KG1 (cell line): Measurements from ENCODE around the gene TMUB1.

ENCODE experiments used
- DNase-seq: peaks from one replicate; lab custom pipeline; 2025; lab: John Stamatoyannopoulos, UW

TMUB1 gene

GRCh38 chr7:151066273-151066974 is 16.9 kb downstream of the TMUB1 start:
- DNase-seq = no peak

GRCh38 chr7:151065516-151065915 is 17.8 kb downstream of the TMUB1 start:
- DNase-seq = no peak

- DNase-seq = no peak
Measured at GRCh38 chr7:151064993-151065392, 18.3 kb downstream of the TMUB1 start.

- no peak for DNase-seq
Measured at GRCh38 chr7:151064454-151064853, 18.8 kb downstream of the TMUB1 start.

- DNase-seq = no peak
Measured at GRCh38 chr7:151063212-151063561, 20.1 kb downstream of the TMUB1 start.

GRCh38 chr7:151062399-151063211 is 20.7 kb downstream of the TMUB1 start:
- no peak for DNase-seq

- DNase-seq = no peak
Measured at GRCh38 chr7:151062111-151062398, 21.2 kb downstream of the TMUB1 start.

GRCh38 chr7:151061213-151062110 is 21.8 kb downstream of the TMUB1 start:
- DNase-seq = no peak

- DNase-seq = no peak
Measured at GRCh38 chr7:151060416-151061212, 22.7 kb downstream of the TMUB1 start.

- no peak for DNase-seq
Measured at GRCh38 chr7:151060113-151060415, 23.2 kb downstream of the TMUB1 start.

- no peak for DNase-seq
Measured at GRCh38 chr7:151059367-151060112, 23.8 kb downstream of the TMUB1 start, which contains the start of gene SLC4A2. SLC4A2 (plus strand) TSS chr7:151059589; CDS start chr7:151061988, 2,399 bp downstream.

- DNase-seq = no peak
Measured at GRCh38 chr7:151058781-151059366, 24.4 kb downstream of the TMUB1 start.

GRCh38 chr7:151057989-151058780 is 25.1 kb downstream of the TMUB1 start:
- peak; percentile 75 for DNase-seq

GRCh38 chr7:151057506-151057988 is 25.7 kb downstream of the TMUB1 start, which contains the start of gene CDK5:
CDK5 (minus strand) TSS chr7:151057897; CDS start chr7:151057848, 49 bp downstream.
- DNase-seq = no peak

GRCh38 chr7:151056666-151057505 is 26.4 kb downstream of the TMUB1 start:
- no peak for DNase-seq

GRCh38 chr7:151056283-151056665 is 27.0 kb downstream of the TMUB1 start:
- no peak for DNase-seq

GRCh38 chr7:151053751-151054150 is 29.5 kb downstream of the TMUB1 start:
- DNase-seq = no peak

- no peak for DNase-seq
Measured at GRCh38 chr7:151053096-151053495, 30.2 kb downstream of the TMUB1 start.

GRCh38 chr7:151051108-151051507 is 32.2 kb downstream of the TMUB1 start:
- DNase-seq = no peak
